Activated CD4-positive, alpha-beta T cell treated with anti-CD3 and anti-CD28 coated beads for 36 hours (primary cell): Measurements from ENCODE around the gene RFX5. TPM values are rescaled to one million over a fixed set of nuclear protein-coding genes. Genes with fewer than 3 reads are reported as not detected.
"Not testable (repeated sequence)": the region's sequence is repeated elsewhere in the genome, so short reads cannot be mapped to it uniquely, and the experiment has no call there.

Source experiments
- ATAC-seq: fragments of 200-7000 bp; cut with Tn5 transposase; one replicate; pipeline ENCODE4 v1.10.0; 2021; ENCODE audit warnings: mild to moderate bottlenecking, moderate library complexity
- CTCF ChIA-PET: fragments of 350-600 bp; sonication (Branson Sonifier 250); formaldehyde crosslinking; loops from one replicate; lab custom pipeline; 2021; ENCODE audit warnings: antibody characterized with exemption; lab: Charles Lee
- POLR2A ChIA-PET: fragments of 350-600 bp; sonication (Branson Sonifier 250); formaldehyde crosslinking; loops from one replicate; lab custom pipeline; 2021; ENCODE audit warnings: antibody characterized with exemption, inconsistent platforms; lab: Charles Lee
- DNase-seq: peaks from one replicate; pipeline ENCODE4 v3.0.0-alpha.2; 2020
- H3K27ac Mint-ChIP-seq: one replicate; pipeline ENCODE4 v1.8.0; 2021; ENCODE audit warnings: mixed read lengths
- H3K27me3 Mint-ChIP-seq: one replicate; pipeline ENCODE4 v1.8.0; 2021; ENCODE audit warnings: mixed read lengths
- H3K36me3 Mint-ChIP-seq: one replicate; pipeline ENCODE4 v1.8.0; 2021; ENCODE audit warnings: low read depth, mixed read lengths
- H3K4me1 Mint-ChIP-seq: one replicate; pipeline ENCODE4 v1.8.0; 2021; ENCODE audit warnings: mixed read lengths
- H3K4me3 Mint-ChIP-seq: one replicate; pipeline ENCODE4 v1.8.0; 2021; ENCODE audit warnings: mild to moderate bottlenecking, moderate library complexity, mixed read lengths
- H3K9me3 Mint-ChIP-seq: one replicate; pipeline ENCODE4 v1.8.0; 2021; ENCODE audit warnings: low read depth, mixed read lengths
- intact Hi-C, 2 experiments: fragments of 100-400 bp; cut with DNase I in 1 of 2; cut with micrococcal nuclease in 1 of 2; formaldehyde crosslinking; loops; one replicate each; pipeline versions ENCODE4 v1.14.2 to v1.15.1; 2022 to 2024; cut with DNase I, micrococcal nuclease
- total RNA-seq, 2 experiments: library from RNA; stranded (reverse); gene quantifications; one replicate each; pipeline ENCODE4 v1.2.3, GENCODE V29; 2021

Gene RFX5
- 10 to 100 TPM; 47.6 to 50.4 TPM for total RNA-seq

DNA sequence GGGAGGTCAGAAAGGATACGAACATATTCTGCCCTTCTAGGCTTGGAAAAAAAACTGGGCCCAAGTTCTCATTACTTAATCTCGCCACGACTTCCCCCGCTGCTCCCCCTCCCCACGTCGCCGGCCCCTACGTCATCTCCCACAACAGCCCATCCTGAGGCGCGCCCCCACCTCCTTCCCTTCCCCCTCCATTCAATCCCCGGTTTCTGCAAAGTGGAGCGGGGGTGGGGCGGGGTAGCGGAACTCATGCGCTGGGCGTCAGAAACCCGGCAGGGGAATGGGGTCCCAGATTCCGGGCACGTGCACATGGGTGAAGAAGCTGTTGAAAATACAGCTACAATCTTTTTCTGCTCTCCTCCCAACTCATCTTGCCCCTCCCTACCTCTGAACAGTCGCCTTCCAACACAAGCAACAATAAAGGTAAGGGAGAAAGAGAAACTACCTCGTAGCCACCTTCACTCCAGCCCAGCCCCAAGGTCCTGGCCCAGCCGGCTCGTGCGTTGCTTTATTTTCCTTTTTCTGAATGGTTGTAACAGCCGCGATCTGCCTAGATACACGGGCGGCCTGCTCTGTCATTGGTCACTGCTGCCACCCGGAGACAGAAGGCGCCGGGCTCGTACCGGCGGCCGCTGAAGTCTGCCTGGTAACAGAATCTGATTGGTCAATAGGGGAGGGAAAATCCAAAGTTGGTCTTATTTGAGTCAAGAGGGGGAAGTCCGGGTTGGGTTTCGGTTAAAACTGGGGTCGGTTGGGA, at the start of gene RFX5:
TSS of gene RFX5 (minus strand) at position 484 of the 754 bp plus-strand sequence. CDS start 932 bp downstream, outside the sequence.
- Mint-ChIP-seq H3K27me3 (no peaks in the 10 kb centered on the region), H3K27ac (peak within 1 kb of the TSS; percentile 94), H3K36me3 (peaks cover 31% of the 10 kb centered on the region), H3K9me3 (no peaks in the 10 kb centered on the region), H3K4me1 (peaks cover 31% of the 10 kb centered on the region), H3K4me3 (peak within 1 kb of the TSS; percentile 96)
- peak; percentile 98 for ATAC-seq
- POLR2A ChIA-PET: interaction anchor here (1.1 to 1.6 kb wide), 2 partner anchors 66 to 70 kb away, joined by 3 to 6 read pairs; no protein-coding TSS in a partner anchor
- DNase-seq: peak; percentile 96
- intact Hi-C loops: loop anchor here (1.0 to 5.0 kb wide), 12 partner anchors 20 to 985 kb away; partner anchors contain the start of genes PI4KB (in 2 of the 2), PIP5K1A (in 2 of the 2), PSMB4 (in 2 of the 2) and C2CD4D (in 1 of the 2)
- CTCF ChIA-PET: interaction anchor here (0.8 to 1.6 kb wide), 3 partner anchors 8 to 35 kb away, joined by 3 to 5 read pairs (median 3); partner anchors contain the start of gene PI4KB

DNA sequence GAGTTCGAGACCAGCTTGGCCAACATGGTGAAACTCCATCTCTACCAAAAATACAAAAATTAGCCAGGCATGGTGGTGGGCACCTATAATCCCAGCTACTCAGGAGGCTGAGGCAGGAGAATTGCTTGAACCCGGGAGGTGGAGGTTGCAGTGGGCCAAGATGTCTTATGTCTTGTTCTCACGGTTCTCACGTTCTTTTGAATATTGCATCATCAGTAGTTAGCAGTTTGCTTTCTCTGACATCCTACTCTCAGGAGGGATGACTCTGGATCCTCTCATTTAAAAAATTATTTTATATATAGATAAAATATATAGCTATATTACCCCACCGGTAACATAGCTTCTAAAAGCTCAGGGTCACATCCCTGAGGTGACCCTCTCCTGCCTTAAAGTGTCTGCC, 49.2 kb upstream of the RFX5 start:
- DNase-seq, ATAC-seq, H3K27me3 Mint-ChIP-seq, H3K4me3 Mint-ChIP-seq, H3K9me3 Mint-ChIP-seq, H3K27ac Mint-ChIP-seq, POLR2A ChIA-PET: not testable (repeated sequence)
- peaks cover 20% of the 10 kb centered on the region for H3K4me1 Mint-ChIP-seq
- peaks cover 19% of the 10 kb centered on the region for H3K36me3 Mint-ChIP-seq
- intact Hi-C loops: loop anchor here in 1 of 2 experiments (5.0 kb wide), 1 partner anchor 114 kb away; the partner anchor contains the start of gene ZNF687
- CTCF ChIA-PET: interaction anchor here (1.0 to 1.6 kb wide), 4 partner anchors 55 to 207 kb away, joined by 3 to 8 read pairs (median 4); partner anchors contain the start of gene VPS72

DNA sequence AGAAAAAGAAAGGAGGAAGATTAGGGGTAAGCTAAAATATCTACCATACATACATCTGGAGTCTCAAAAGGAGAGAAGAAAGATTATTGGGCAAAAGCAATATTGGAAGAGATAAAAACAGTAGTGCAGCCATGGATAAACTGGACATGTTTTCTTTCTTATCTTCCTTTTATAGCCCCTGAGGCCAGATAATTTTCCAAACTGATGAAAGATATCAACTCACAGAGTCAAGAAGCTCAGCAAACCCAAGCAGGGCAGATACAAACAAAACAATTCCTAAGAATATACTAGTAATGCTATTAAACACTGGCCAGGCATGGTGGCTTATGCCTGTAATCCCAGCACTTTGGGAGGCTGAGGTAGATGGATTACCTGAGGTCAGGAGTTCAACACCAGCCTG, 46.5 kb upstream of the RFX5 start:
- H3K27ac Mint-ChIP-seq: no peak overlapping the region
- DNase-seq: no peak
- H3K27me3 Mint-ChIP-seq: no peaks in the 10 kb centered on the region
- ChIA-PET POLR2A (no interaction called here), CTCF (interaction anchor here (0.7 kb wide), 1 partner anchor 1332 kb away, joined by 3 read pairs; no protein-coding TSS in a partner anchor)
- H3K4me1 Mint-ChIP-seq: peaks cover 1% of the 10 kb centered on the region
- no peak for ATAC-seq
- H3K9me3 Mint-ChIP-seq: no peaks in the 10 kb centered on the region
- no peaks in the 10 kb centered on the region for H3K36me3 Mint-ChIP-seq
- H3K4me3 Mint-ChIP-seq: no peak overlapping the region
- intact Hi-C loops: no loop called here

DNA sequence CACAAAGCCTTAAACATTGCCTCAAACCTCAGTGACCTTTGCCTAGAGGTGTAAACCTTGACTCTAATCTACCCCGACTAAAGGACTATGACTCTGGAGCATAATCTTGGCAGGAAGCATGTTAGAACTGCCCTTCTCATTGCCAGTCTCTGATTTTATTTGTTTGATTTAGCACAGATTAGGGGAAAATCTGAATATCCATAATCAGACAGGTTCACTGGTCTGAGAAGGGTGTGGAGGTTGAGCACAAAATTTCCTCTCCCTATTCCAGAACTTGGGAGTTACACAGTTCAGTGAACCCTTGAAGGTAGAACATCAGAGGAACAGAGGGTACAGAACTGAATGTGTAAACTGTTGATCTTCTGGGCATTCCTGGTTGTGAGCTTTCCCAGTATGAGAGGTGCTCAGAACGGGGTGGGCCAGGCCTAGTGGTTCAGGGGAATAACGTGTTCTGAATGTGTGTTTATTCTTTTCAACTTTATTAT, 44.1 kb upstream of the RFX5 start:
- Mint-ChIP-seq H3K36me3 (no peaks in the 10 kb centered on the region), H3K4me1 (no peaks in the 10 kb centered on the region), H3K9me3 (no peaks in the 10 kb centered on the region), H3K27me3 (no peaks in the 10 kb centered on the region), H3K27ac (no peak overlapping the region), H3K4me3 (no peak overlapping the region)
- ChIA-PET POLR2A (no interaction called here), CTCF (no interaction called here)
- DNase-seq (no peak), ATAC-seq (no peak)
- intact Hi-C loops: no loop called here

DNA sequence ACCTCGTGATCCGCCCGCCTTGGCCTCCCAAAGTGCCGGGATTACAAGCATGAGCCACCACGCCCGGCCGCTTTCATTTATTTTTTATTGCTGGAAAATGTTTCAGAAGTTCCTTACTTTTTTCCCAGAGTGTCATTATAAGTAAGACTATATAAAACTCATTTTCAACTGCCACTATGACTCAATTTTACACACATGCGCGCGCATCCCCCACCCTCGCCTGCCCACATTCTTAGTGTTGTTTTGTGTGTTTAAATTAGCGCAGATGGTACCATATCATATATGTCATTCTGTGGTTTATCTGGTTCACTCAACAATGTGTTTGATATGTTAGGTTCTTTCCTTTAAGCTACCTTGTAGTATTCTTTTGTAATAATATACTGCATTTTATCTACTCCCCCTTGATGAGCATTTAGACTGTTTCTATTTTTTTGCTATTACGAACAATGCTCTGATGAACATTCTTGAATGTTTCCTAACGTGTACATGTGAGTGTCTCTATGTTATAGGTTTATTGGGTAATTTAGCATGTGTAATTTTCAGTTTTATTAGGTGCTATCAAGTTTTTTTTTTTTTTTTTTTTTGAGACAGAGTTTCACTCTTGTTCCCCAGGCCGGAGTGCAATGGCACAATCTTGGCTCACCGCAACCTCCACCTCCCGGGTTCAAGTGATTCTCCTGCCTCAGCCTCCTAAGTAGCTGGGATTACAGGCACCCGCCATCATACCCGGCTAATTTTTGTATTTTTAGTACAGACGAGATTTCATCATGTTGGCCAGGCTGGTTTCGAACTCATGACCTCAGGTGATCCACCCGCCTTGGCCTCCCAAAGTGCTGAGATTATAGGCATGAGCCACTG, 43.4 kb upstream of the RFX5 start:
- H3K27me3 Mint-ChIP-seq, DNase-seq, H3K36me3 Mint-ChIP-seq, POLR2A ChIA-PET, intact Hi-C loops, H3K4me3 Mint-ChIP-seq, H3K4me1 Mint-ChIP-seq, H3K27ac Mint-ChIP-seq, CTCF ChIA-PET, H3K9me3 Mint-ChIP-seq: not testable (repeated sequence)
- ATAC-seq: peak; percentile 36

DNA sequence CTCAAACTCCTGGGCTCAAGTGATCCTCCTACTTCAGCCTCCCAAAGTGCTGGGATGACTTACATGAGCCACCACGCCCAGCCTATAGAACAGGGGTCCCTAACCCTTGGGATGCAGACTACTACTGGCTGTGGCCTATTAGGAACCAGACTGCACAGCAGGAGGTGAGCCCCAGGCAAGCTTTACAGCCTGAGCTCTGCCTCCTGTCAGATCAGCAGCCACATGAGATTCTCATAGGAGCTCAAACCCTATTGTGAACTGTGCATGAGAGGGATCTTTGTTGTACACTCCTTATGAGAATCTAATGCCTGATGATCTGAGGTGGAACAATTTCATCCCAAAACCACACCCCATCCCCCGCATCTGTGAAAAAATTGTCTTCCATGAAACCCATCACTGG, 39.0 kb upstream of the RFX5 start:
- intact Hi-C loops: no loop called here
- ATAC-seq: no peak
- ChIA-PET POLR2A (no interaction called here), CTCF (interaction anchor here (0.6 to 0.7 kb wide), 3 partner anchors 173 to 231 kb away, joined by 3 read pairs; no protein-coding TSS in a partner anchor)
- Mint-ChIP-seq H3K4me1 (no peaks in the 10 kb centered on the region), H3K36me3 (no peaks in the 10 kb centered on the region), H3K27me3 (no peaks in the 10 kb centered on the region), H3K4me3 (no peak overlapping the region), H3K9me3 (no peaks in the 10 kb centered on the region), H3K27ac (no peak overlapping the region)
- DNase-seq: no peak

GRCh38 chr1:151384584-151384983, 37.5 kb upstream of the RFX5 start:
- no peaks in the 10 kb centered on the region for H3K27me3 Mint-ChIP-seq
- POLR2A ChIA-PET: interaction anchor here (0.7 kb wide), 1 partner anchor 103 kb away, joined by 3 read pairs; the partner anchor contains the start of gene ZNF687

DNA sequence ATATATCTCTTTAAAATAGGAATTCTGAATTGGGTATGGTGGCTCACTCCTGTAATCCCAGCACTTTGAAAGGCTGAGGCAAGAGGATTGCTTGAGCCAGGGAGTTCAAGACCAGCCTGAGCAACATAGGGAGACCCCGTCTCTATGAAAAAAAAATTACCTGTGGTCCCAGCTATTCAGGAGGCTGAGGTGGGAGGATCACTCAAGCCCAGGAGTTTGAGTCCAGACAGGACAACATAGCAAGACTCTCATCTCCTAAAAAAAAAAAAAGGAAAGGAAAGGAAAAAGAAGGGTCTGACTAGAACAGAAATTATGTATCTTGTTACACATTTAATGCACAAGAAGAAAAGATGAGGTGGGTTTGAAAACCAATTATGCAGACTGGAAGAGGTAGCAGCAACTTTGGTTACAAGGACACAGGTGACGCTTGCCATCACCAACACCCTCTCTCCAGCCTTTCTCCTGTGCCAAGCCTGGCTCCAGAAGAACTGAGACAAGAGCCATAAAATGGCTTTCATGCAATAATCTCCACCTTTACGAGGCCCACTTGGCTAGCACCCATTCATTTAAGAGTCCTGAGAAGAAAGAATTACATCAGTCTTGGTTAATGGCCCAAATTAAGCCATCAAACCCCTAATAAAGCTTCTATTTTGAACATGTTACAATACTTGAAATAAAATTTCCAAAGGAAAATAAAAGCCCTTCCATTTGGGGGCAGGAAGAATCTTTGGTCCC, 30.3 kb upstream of the RFX5 start:
- Mint-ChIP-seq H3K4me1 (no peaks in the 10 kb centered on the region), H3K27ac (no peak overlapping the region), H3K9me3 (no peaks in the 10 kb centered on the region), H3K36me3 (no peaks in the 10 kb centered on the region), H3K4me3 (no peak overlapping the region), H3K27me3 (no peaks in the 10 kb centered on the region)
- intact Hi-C loops: no loop called here
- POLR2A ChIA-PET: no interaction called here
- CTCF ChIA-PET: no interaction called here
- ATAC-seq (no peak), DNase-seq (no peak)

More at GRCh38 chr1:151384584-151384983, 37.5 kb upstream of the RFX5 start:
- Mint-ChIP-seq H3K4me1 (no peaks in the 10 kb centered on the region), H3K4me3 (no peak overlapping the region), H3K36me3 (no peaks in the 10 kb centered on the region), H3K9me3 (no peaks in the 10 kb centered on the region), H3K27ac (no peak overlapping the region)
- no peak for DNase-seq
- ATAC-seq: no peak
- CTCF ChIA-PET: interaction anchor here (0.6 to 1.0 kb wide), 5 partner anchors 21 to 524 kb away, joined by 3 to 4 read pairs (median 3); partner anchors contain the start of gene THEM4
- intact Hi-C loops: no loop called here

GRCh38 chr1:151373196-151373595, 26.1 kb upstream of the RFX5 start:
- H3K36me3 Mint-ChIP-seq: no peaks in the 10 kb centered on the region
- no peak for DNase-seq
- intact Hi-C loops: no loop called here
- no peak for ATAC-seq
- no peak overlapping the region for H3K27ac Mint-ChIP-seq
- no peaks in the 10 kb centered on the region for H3K4me1 Mint-ChIP-seq
- POLR2A ChIA-PET: interaction anchor here (0.6 kb wide), 1 partner anchor 328 kb away, joined by 3 read pairs; no protein-coding TSS in a partner anchor
- no peak overlapping the region for H3K4me3 Mint-ChIP-seq
- H3K27me3 Mint-ChIP-seq: no peaks in the 10 kb centered on the region
- no peaks in the 10 kb centered on the region for H3K9me3 Mint-ChIP-seq
- CTCF ChIA-PET: interaction anchor here (1.1 kb wide), 1 partner anchor 72 kb away, joined by 3 read pairs; no protein-coding TSS in a partner anchor

- Mint-ChIP-seq H3K4me3 (no peak within 1 kb of the TSS), H3K4me1 (no peaks in the 10 kb centered on the region), H3K36me3 (no peaks in the 10 kb centered on the region), H3K27ac (no peak within 1 kb of the TSS), H3K9me3 (no peaks in the 10 kb centered on the region), H3K27me3 (no peaks in the 10 kb centered on the region)
- CTCF ChIA-PET: interaction anchor here (0.7 kb wide), 1 partner anchor 391 kb away, joined by 3 read pairs; the partner anchor contains the start of gene MRPL9
- DNase-seq: no peak
- intact Hi-C loops: no loop called here
- no peak for ATAC-seq
- POLR2A ChIA-PET: interaction anchor here (0.6 kb wide), 1 partner anchor 329 kb away, joined by 3 read pairs; no protein-coding TSS in a partner anchor
Observed at GRCh38 chr1:151372058-151372934, 25.2 kb upstream of the RFX5 start, which contains the start of gene SELENBP1. Gene SELENBP1 (minus strand): TSS chr1:151372705. CDS start chr1:151372641, 64 bp downstream.
